Neural cell (in vitro differentiated cells): Measurements from ENCODE around the gene FOXD2. TPM values are rescaled to one million over a fixed set of nuclear protein-coding genes. Genes with fewer than 3 reads are reported as not detected.

ENCODE experiments used
- H2AFZ ChIP-seq: fragments of 200-600, 300-800 bp; sonication (generic), shearing (Covaris generic); 2 replicates; pipeline ENCODE4 v1.6.0; 2014; ENCODE audit warnings: low read depth, mild to moderate bottlenecking, antibody characterized with exemption, low read length, moderate library complexity
- H3F3A ChIP-seq: fragments of 200-600 bp; shearing (Covaris generic); 2 replicates; pipeline ENCODE4 v1.6.1; 2016; ENCODE audit warnings: mild to moderate bottlenecking, moderate library complexity, mixed read lengths, antibody characterized with exemption, low read length; ENCODE audit not compliant: insufficient read depth, poor library complexity, severe bottlenecking
- H3K27ac ChIP-seq: fragments of 200-600, 300-800 bp; sonication (generic), shearing (Covaris generic); 2 replicates; pipeline ENCODE4 v1.5.1; 2014; ENCODE audit warnings: mild to moderate bottlenecking, low read length, moderate library complexity
- H3K27me3 ChIP-seq: fragments of 300-800, 200-600 bp; sonication (generic), shearing (Covaris generic); 2 replicates; pipeline ENCODE4 v1.6.0; 2014; ENCODE audit warnings: mild to moderate bottlenecking, low read depth, low read length, moderate library complexity; ENCODE audit not compliant: insufficient read depth
- H3K36me3 ChIP-seq: fragments of 300-800, 200-600 bp; sonication (generic), shearing (Covaris generic); 2 replicates; pipeline ENCODE4 v1.5.1; 2014; ENCODE audit warnings: mild to moderate bottlenecking, antibody characterized with exemption, low read length, moderate library complexity; ENCODE audit not compliant: insufficient read depth
- H3K4me2 ChIP-seq: fragments of 300-800, 200-600 bp; sonication (generic), shearing (Covaris generic); 2 replicates; pipeline ENCODE4 v1.6.0; 2014; ENCODE audit warnings: mild to moderate bottlenecking, low read length
- H3K4me3 ChIP-seq: fragments of 300-800, 200-600 bp; sonication (generic), shearing (Covaris generic); 2 replicates; pipeline ENCODE4 v1.5.1; 2014; ENCODE audit warnings: mild to moderate bottlenecking, low read length, moderate library complexity
- H3K79me2 ChIP-seq: fragments of 200-600 bp; shearing (Covaris generic); replicated peaks from 2 replicates; pipeline ENCODE4 v1.6.0; 2014; ENCODE audit warnings: mild to moderate bottlenecking, low read length, moderate library complexity; ENCODE audit not compliant: insufficient read depth
- H3K9ac ChIP-seq: fragments of 300-800, 200-600 bp; sonication (generic), shearing (Covaris generic); 2 replicates; pipeline ENCODE4 v1.6.1; 2016; ENCODE audit warnings: mild to moderate bottlenecking, low read length, mixed read lengths
- H3K9me2 ChIP-seq: fragments of 200-600 bp; shearing (Covaris generic); 2 replicates; pipeline ENCODE4 v1.6.1; 2016; ENCODE audit warnings: mild to moderate bottlenecking, low read length, mixed read lengths; ENCODE audit not compliant: insufficient read depth
- H3K9me3 ChIP-seq: fragments of 200-600, 300-800 bp; sonication (generic), shearing (Covaris generic); 2 replicates; pipeline ENCODE4 v1.6.1; 2016; ENCODE audit warnings: mild to moderate bottlenecking, mixed run types, low read length, moderate library complexity, mixed read lengths
- H4K20me1 ChIP-seq: fragments of 200-600 bp; shearing (Covaris generic); 2 replicates; pipeline ENCODE4 v1.6.1; 2016; ENCODE audit warnings: mild to moderate bottlenecking, mixed run types; ENCODE audit not compliant: insufficient read depth
- EZH2 ChIP-seq: fragments of 200-600, 300-800 bp; shearing (Covaris generic), sonication (generic); IDR thresholded peaks from 2 replicates; pipeline ENCODE4 v1.6.1; 2014; ENCODE audit warnings: antibody characterized with exemption, low read length, borderline replicate concordance, mild to moderate bottlenecking; ENCODE audit not compliant: insufficient read depth, poor library complexity, severe bottlenecking
- POLR2AphosphoS5 ChIP-seq: IDR thresholded peaks from 2 replicates; pipeline ENCODE4 v1.6.1; 2012
- TAF1 ChIP-seq: IDR thresholded peaks from 2 replicates; pipeline ENCODE4 v1.6.1; 2012; ENCODE audit warnings: low read depth
- polyA plus RNA-seq: library from polyadenylated mRNA; depleted of rRNA; stranded (reverse); fragments of >200 nt; gene quantifications from 2 replicates; pipeline ENCODE4 v1.2.3, GENCODE V29; 2014
- TF ChIP-seq, protein P1 (sequence below): IDR thresholded peaks from 2 replicates; pipeline ENCODE4 v1.6.1; 2012; ENCODE audit warnings: borderline replicate concordance
- TF ChIP-seq, protein P2 (sequence below): fragments of 450-650 bp; IDR thresholded peaks from 2 replicates; pipeline ENCODE4 v1.5.1; 2014; ENCODE audit warnings: antibody characterized with exemption, mild to moderate bottlenecking, moderate library complexity; ENCODE audit not compliant: poor library complexity, severe bottlenecking

Gene FOXD2
- polyA plus RNA-seq, 1 donor from 2014 or later = not detected

DNA sequence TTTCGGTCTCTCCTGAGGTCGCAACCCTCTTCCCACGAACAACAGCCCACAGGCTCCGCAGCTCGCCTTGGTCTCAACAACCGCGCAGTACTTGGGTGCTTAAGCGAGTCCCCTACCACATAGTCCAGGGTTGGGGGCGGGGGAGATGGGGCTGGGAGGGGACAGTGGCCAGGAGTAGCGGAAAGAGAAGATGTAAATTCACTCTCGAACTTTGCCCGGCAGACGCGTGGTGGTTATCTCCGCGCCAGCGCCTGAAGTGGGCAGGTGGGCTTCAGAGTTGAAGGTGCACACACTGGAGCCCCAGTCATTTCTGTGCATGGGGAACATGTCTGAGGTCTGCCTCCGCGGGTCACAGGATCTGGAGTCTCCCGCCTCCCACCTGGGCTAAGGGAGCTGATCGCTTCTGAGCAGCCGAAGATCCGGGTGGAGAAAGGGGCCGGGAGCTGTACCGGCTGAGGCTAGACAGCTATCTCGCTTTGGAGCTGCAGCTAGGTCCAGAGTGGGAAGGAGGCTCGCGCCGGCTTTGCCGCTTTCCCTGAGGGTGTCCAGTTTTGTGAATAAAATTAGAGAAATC lies 4.3 kb upstream of the FOXD2 start:
- Histone ChIP-seq H3K9ac (no peak overlapping the region), H3K79me2 (no peaks in the 10 kb centered on the region), H2AFZ (no peak overlapping the region), H3K36me3 (no peaks in the 10 kb centered on the region), H3K9me3 (no peaks in the 10 kb centered on the region), H4K20me1 (no peaks in the 10 kb centered on the region), H3K27ac (no peak overlapping the region), H3F3A (no peaks in the 10 kb centered on the region), H3K4me2 (no peak overlapping the region), H3K4me3 (no peak overlapping the region), H3K9me2 (no peaks in the 10 kb centered on the region), H3K27me3 (peaks cover 88% of the 10 kb centered on the region)
- peak; percentile 25 for TF ChIP-seq EZH2
- TF ChIP-seq, protein P1, sequence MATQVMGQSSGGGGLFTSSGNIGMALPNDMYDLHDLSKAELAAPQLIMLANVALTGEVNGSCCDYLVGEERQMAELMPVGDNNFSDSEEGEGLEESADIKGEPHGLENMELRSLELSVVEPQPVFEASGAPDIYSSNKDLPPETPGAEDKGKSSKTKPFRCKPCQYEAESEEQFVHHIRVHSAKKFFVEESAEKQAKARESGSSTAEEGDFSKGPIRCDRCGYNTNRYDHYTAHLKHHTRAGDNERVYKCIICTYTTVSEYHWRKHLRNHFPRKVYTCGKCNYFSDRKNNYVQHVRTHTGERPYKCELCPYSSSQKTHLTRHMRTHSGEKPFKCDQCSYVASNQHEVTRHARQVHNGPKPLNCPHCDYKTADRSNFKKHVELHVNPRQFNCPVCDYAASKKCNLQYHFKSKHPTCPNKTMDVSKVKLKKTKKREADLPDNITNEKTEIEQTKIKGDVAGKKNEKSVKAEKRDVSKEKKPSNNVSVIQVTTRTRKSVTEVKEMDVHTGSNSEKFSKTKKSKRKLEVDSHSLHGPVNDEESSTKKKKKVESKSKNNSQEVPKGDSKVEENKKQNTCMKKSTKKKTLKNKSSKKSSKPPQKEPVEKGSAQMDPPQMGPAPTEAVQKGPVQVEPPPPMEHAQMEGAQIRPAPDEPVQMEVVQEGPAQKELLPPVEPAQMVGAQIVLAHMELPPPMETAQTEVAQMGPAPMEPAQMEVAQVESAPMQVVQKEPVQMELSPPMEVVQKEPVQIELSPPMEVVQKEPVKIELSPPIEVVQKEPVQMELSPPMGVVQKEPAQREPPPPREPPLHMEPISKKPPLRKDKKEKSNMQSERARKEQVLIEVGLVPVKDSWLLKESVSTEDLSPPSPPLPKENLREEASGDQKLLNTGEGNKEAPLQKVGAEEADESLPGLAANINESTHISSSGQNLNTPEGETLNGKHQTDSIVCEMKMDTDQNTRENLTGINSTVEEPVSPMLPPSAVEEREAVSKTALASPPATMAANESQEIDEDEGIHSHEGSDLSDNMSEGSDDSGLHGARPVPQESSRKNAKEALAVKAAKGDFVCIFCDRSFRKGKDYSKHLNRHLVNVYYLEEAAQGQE = no peak

DNA sequence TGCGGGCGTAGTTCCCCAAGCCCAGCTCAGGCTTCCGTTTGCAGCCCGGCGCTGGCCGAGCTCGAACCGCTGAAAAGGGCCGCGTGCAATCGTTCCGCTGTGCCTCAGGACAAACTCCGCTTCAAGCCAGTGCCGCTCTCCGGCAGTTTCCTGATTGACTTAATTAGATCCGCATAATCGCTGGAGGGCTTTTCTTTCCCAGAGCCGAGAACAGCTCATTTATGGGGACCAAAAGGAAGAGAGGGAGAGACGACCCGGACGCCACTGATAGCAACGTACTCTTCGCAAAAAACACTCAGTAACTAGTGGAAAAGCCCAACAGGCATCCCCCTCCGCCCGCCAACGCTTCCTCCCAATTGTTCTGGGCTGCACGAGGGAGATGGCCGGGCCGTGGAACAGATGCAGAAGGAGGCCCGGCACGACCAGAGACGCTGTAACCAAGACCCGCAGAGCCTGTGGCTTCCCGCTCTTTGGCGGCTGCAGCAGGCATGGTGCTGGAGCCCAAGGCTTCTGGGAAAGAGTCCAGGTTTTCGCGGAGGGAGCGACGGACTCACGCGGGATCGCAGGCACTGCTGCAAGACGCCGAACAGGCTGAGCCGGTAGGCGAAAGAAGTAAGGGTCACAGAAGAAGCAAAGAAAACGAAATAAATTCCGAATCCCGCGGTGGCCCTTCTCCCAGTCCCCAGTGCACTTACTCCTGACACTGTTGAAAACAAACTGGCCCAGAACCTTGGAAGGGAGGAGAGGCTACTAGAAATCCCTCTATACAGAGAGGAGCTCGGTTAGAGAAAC lies 3.6 kb upstream of the FOXD2 start:
- Histone ChIP-seq H4K20me1 (no peaks in the 10 kb centered on the region), H3K27ac (no peak overlapping the region), H3F3A (no peaks in the 10 kb centered on the region), H3K36me3 (no peaks in the 10 kb centered on the region), H3K9me3 (no peaks in the 10 kb centered on the region), H3K9ac (no peak overlapping the region), H3K27me3 (peaks cover 88% of the 10 kb centered on the region), H3K79me2 (no peaks in the 10 kb centered on the region), H3K4me3 (no peak overlapping the region), H3K9me2 (no peaks in the 10 kb centered on the region), H3K4me2 (no peak overlapping the region), H2AFZ (no peak overlapping the region)
- peak; percentile 16 for TF ChIP-seq POLR2AphosphoS5
- TF ChIP-seq, protein P2, sequence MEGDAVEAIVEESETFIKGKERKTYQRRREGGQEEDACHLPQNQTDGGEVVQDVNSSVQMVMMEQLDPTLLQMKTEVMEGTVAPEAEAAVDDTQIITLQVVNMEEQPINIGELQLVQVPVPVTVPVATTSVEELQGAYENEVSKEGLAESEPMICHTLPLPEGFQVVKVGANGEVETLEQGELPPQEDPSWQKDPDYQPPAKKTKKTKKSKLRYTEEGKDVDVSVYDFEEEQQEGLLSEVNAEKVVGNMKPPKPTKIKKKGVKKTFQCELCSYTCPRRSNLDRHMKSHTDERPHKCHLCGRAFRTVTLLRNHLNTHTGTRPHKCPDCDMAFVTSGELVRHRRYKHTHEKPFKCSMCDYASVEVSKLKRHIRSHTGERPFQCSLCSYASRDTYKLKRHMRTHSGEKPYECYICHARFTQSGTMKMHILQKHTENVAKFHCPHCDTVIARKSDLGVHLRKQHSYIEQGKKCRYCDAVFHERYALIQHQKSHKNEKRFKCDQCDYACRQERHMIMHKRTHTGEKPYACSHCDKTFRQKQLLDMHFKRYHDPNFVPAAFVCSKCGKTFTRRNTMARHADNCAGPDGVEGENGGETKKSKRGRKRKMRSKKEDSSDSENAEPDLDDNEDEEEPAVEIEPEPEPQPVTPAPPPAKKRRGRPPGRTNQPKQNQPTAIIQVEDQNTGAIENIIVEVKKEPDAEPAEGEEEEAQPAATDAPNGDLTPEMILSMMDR = no peak

DNA sequence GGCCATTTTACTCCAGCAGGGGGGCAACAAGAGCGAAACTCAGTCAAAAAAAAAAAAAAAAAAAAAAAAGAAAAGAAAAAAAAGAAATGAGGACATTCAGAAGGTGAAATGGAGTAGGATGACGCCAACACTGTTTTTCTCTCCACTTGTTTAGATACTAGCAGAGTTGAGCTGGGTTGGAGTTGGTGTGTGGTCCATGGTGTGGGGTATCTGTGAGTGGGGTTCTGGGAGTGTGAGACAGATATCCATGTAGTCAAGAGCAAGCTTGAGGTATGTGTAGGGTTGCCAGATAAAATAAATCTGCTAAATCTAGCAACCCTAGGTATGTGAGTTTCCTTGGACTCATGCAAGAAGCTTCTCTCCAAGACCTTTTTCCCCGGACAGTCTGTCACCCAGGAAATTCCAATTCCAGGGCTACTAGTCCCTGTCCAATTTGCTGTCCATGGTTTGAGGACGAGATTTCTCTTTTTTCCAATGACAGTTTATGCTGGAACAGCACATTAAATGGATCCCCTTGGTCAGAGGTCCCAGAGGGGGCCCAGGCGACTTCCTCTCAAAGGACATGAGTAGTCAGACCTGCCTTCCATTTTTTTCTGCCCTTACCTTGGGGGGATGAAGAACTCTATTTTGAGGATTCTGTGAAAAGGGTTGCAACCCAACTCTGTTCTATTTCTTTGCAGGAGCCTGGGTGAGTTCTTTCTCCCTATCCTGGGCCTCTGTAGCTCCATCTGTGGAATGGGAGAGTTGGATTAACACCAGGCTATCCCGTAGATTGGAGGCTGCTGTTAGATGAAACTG lies 2.1 kb upstream of the FOXD2 start:
- Histone ChIP-seq H3K27me3 (peaks cover 98% of the 10 kb centered on the region), H3K36me3 (no peaks in the 10 kb centered on the region), H3K4me3 (no peak overlapping the region), H3F3A (no peaks in the 10 kb centered on the region), H3K9ac (no peak overlapping the region), H4K20me1 (no peaks in the 10 kb centered on the region), H3K27ac (no peak overlapping the region), H3K9me2 (no peaks in the 10 kb centered on the region), H3K79me2 (no peaks in the 10 kb centered on the region), H3K4me2 (no peak overlapping the region), H3K9me3 (no peaks in the 10 kb centered on the region), H2AFZ (no peak overlapping the region)
- TF ChIP-seq TAF1 = no peak
- TF ChIP-seq, protein P2 = no peak
- TF ChIP-seq POLR2AphosphoS5 = no peak
